GM03348 (cell line): Measurements from ENCODE around the gene GALC.
A peak's percentile ranks its signal among the peaks of the same experiment; 100 is the strongest.

Experiments used
- DNase-seq: peaks from one replicate; pipeline ENCODE4 v3.0.0; 2012; ENCODE audit warnings: low spot score

Gene GALC

GRCh38 chr14:87955501-87955900 lies 37.5 kb downstream of the GALC start:
- DNase-seq = no peak

- no peak for DNase-seq
These were observed 40.5 kb downstream of the GALC start for GRCh38 chr14:87952307-87953094.

GRCh38 chr14:87944987-87945604 lies 47.9 kb downstream of the GALC start:
- peak; percentile 18 for DNase-seq

DNA sequence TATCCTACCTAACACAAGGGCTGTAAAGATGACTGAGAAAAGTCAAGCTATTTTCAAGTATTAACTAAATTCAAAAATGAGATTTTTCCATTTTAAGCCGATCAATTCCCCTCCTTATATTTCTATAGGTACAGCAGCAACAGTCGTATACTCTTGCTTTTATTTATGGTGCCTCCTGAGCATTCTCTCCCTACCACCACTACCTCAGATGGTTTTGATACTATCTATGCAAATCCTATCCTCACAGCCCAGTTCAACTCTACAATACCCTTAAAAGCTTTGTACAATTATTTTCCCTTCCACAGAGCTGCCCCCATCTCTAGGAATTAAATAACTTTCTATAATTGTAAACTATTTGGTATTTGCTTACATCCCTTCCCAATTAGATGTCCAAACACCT lies 52.1 kb downstream of the GALC start:
- no peak for DNase-seq

GRCh38 chr14:87940382-87940781 lies 52.6 kb downstream of the GALC start:
- DNase-seq = no peak

GRCh38 chr14:87935886-87936285 lies 57.1 kb downstream of the GALC start:
- DNase-seq = no peak

GRCh38 chr14:87935081-87935828 lies 57.7 kb downstream of the GALC start:
- DNase-seq = no peak

DNA sequence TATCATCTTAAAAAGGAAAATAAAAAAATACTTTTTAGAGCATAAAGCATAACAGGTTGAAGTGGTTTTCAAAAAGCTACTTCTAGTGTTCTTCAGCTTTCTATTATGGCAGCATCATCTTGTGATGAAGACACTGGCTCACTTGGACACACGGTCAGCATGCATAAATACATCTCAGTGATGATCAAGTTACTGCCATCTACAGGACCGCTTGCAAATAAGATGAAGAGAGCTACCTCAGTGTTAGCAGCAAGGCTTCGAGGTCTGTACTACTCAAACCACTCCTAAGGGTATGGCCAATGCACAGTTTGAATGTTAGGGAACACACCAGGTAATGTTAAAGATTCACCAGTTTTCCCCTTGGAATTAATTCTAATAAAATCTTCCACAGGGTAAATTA lies 58.8 kb downstream of the GALC start:
- DNase-seq = no peak

DNA sequence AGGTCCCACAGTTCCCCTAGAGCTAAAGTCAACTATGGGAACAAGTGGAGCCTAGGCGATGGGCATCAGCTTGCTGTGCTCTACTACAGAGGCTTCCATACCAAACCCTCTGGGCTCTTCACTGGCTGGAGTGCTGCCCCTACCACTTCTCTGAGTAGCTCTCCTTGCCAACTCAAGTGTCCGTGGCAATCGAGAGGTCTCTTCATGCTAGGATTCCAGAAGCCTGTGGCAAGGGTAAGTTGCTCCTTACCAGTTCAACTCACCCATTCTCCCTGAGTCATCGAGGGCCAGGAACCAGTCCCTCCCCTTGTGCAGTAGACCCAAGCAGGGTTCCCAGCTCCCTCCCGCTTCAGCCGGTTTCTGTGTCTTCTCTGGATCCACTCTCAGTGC lies 76.1 kb downstream of the GALC start:
- no peak for DNase-seq

GRCh38 chr14:87916103-87916885 lies 76.7 kb downstream of the GALC start:
- no peak for DNase-seq

GRCh38 chr14:87908550-87908949 lies 84.4 kb downstream of the GALC start:
- DNase-seq = no peak

DNA sequence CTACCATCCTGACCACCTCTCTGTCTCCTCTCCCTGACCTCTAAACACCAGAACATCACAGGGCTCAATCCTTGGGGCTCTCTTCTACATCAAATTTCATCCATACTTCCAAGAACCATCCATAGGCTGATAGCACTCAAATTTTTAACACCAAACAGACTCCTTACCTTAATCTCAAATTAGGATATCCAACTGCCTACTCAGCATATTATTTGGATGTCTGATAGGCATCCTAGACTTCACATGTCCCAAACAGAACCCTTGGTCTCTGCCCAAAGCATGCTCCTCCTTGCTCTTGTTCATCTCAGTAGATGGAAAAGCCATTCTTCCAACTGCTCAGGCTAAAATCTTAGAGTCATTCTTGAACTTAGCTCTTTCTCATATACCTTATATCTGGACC lies 91.3 kb downstream of the GALC start:
- DNase-seq = no peak

- peak; percentile 11 for DNase-seq
These were observed 91.7 kb downstream of the GALC start for GRCh38 chr14:87901236-87901635.

GRCh38 chr14:87899228-87899627 lies 93.8 kb downstream of the GALC start:
- no peak for DNase-seq

DNA sequence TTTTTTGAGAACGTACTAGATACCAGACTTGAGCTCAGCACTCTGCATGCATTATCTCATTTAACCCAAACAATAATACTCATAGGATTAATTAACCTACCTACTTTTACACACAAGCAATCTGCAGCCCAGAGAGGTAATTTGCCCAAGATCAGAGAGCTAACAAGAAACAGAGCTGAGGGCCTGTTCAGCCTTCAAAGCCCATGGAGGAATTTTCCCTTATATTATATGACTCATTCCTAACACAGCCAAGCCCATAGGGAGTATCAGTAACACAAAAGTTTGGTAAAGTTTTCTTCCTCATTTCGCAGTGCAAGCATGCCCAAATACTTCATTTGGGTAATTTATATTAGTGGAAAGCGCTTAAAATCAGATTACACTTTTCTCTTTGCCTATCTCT lies 94.7 kb downstream of the GALC start:
- no peak for DNase-seq

DNA sequence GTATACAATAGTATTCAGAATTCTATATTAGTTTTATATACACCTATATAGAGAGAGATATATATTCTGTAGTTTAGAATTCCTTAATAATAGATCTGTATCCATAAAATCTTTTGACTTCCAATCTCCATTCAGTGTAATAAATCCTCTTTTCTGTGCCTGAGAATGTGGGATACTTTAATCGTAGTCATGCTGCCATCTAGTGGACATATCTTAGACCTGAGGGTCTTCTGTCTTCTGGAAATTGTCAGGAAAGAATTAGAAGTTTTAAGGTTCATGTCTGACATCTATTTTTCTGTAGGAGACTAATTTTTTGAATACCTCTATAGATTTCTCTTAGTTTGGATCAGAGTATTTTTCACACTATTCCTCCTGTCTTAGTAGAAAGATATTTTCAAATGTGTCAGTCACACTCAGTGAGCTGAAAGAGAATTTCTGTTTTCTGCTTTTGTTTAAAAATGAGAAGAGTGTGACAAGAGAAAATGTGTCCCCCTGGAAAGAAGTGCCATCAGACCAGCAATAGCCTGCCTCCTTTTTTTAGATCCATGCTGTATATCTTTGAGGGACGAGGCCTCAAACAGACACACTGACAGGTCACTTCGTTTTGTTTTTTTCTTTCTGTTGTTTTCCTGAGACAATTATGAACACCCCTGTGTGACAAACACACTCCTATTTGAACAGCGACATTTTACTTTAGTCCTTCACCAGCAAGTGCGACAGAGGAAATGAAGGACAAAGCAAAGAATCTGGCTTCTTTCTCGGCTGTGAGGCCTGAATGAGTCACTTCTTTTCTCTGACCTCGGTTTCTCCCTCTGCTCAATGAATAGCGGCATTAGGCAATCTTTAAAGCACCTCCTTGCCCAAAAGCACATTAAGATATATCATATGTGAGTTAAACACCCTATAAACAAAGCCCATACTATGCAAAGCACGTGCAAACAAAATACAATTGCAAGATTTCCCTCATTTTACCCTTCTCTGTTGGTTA lies 96.3 kb downstream of the GALC start:
- DNase-seq = peak; percentile 60

DNA sequence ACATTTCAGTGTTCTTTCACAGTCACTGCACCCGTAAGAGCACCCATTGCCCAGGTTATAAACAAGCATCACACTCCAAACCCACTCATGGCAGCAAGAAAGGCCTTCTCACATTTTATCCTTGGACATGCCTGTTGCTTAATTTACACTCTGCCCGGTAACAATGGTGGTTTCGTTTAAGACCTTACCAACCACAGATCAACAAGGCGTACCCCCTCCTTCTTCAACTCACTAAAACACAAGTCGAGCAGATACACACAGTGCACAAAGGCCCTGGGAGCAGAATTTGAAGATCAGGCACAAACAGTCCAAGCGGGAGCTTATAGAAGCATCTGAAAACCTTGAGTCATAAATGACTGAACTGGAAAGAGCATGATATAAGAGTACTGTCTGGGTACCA lies 98.1 kb downstream of the GALC start:
- DNase-seq = no peak

DNA sequence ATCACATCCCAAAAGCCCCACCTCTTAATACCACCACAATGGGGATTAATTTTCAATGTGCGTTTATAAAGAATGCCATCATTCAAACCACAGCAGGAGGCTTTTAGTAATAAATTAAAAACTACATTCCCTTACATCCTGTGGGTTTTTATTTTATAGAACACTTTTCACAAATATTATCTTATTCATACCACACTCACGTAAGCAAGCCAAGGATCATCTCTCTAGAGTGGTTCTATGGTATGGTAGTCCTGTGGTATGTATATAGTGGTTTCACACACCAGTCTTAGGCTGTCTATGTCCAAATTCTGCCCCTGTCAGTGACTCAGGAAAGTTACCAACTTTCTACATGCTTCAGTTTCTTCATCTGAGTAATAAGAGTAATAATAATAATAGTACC lies 100.2 kb downstream of the GALC start:
- no peak for DNase-seq

- DNase-seq = peak; percentile 37
These were observed 104.6 kb downstream of the GALC start for GRCh38 chr14:87888136-87888999.

- no peak for DNase-seq
These were observed 109.2 kb downstream of the GALC start for GRCh38 chr14:87883750-87884149.
